DMS153 treated with DMSO at 0.1 percent for 48 hours (cell line): ENCODE measurements around the gene NKAIN4.
A peak's percentile ranks its signal among the peaks of the same experiment; 100 is the strongest.

Experiments used
- DNase-seq: peaks from one replicate; lab custom pipeline; 2025; ENCODE audit not compliant: unreplicated experiment; lab: John Stamatoyannopoulos, UW

NKAIN4 gene

GRCh38 chr20:63274381-63275228 is 20.3 kb upstream of the NKAIN4 start:
- DNase-seq = no peak

DNA sequence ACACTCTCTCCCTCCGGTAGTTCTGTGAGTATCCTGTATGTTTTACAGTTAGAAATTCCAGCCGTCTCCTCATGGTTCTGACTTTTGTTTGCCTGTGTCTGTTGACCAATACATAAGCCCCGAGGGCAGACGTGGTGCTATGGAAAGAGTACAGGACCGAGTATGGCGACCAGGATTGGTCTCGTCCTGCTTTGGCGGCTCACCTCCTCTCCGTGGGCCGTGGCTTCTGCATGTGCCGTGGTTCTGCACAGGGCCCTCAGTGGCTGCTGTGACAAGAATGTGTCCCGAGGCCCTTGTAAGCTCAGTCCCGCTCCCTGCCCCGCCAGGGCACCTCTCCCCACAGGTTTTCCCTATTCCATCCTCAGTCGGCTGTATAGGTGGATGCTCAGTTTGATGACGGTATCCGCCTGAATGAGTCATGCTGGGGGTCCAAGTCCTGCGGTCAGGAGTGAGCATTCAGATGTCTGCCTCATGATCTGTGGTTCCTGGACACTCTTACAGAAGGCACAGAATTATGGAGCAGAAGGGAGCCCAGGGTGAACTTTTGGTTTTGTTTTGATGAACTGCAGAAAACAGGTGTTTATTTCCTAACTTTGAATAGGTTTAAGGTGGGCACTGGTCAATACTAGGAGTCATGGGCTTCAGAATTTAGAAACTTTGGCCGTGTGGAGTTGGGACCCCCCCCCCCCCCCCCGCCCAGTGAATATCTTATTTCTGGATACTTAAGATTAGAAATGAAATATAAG is 19.5 kb upstream of the NKAIN4 start:
- DNase-seq = no peak

DNA sequence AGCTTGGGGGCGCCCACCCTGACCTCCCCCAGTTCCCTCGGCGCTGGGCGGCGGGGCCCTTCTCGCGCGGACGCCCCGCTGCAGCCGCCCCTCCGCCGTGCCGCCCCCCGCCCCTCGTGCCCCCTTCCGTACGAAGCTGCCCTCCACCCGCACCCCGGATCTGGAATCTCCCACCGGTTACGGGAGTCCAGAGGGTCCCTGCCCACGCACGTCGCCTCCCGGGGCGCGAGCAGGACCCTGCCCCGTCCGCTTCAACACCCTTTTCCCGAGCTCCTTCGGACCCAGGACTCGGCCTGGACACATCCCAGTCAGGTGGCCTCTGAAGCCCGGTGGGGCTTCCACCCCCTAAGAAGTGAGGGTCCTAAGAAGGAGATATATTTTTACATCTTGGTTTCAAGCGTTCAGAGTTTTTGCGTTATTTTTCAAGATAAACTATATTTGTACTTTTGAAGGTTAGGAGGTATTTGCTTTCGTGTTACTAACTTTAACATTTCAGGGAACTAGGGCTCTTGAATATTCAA is 18.9 kb upstream of the NKAIN4 start:
- no peak for DNase-seq

DNA sequence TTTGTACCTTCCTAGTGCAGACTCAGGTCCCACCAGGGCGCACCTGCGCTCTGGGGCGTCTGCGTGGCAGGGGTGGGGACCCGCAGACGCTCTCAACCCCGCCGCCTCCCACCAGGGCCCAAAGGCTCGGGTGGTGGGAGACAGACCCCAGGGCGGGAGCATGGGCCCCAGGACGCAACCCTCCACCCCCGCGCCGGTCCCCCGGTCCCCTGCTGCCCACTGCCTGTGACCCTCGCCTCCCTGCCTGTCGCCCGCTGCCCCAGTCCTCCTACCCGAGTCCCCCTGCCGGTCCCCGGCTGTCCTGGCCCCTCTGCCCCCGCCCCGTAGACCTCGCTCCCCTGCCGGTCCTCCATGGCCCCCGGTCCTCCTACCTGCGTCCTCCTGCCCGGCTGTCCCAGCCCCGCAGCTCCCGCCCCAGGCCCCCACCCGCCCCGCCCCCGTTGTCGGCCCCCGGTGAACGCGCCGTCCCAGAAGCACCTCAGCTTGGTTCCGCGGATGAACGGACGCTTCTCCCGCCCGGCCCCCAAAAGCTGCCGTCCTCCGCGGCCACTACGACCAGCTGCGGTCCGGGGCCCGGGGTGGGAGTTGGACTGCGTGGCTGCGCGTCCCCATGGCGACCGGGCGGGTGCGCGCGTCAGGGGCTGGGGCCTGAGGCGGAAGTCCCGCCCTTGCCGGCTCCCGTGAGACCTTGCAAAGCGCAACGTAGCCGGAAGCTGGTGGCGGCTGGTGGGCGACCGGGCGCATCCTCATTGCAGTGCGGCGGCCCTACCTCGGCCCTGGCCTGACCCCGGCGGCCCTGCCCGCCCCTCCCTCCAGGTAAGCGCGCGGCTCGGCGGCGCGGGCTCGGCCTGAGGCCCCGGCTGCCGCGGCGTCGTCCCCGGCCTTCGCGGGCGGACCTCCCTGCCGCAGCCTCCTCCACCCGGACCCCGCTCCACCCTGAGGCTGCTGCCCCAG is 18.1 kb upstream of the NKAIN4 start, which contains the start of gene ARFGAP1:
ARFGAP1 (plus strand) TSS at position 709 of the 954 bp plus-strand sequence. CDS start 2,768 bp downstream, outside the sequence.
- DNase-seq = peak; percentile 48

DNA sequence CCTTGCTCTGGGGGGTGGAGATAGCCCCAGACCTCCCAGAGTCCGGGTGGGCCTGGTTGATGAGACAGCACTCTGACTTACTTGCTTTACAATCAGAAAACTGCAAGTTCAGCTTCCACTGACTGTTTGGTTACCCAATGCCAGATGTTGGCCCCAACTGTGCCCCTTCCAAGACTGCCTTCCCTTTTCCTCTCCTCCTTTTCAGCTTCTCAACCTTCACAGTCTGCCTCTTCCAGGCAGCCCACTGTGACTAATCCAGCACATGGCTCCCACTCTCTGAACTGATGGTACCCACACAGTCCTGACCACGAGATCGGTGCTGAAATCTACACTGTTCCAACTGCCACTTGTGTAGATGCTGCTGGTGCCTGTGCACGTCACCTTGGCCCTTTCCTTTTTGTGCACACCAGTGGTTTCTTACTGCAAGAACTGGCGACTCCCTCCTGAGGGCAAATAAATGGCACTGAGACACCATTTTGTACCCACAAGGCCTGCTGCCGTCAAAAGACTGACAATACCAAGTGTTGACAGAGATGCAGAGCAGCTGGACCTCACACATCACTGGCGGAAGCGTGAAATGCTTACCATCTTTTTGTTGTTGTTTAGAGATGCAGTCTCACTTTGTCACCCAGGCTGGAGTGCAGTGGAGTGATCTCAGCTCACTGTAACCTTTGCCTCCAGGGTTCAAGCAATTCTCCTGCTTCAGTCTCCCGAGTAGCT is 16.5 kb upstream of the NKAIN4 start:
- no peak for DNase-seq

DNA sequence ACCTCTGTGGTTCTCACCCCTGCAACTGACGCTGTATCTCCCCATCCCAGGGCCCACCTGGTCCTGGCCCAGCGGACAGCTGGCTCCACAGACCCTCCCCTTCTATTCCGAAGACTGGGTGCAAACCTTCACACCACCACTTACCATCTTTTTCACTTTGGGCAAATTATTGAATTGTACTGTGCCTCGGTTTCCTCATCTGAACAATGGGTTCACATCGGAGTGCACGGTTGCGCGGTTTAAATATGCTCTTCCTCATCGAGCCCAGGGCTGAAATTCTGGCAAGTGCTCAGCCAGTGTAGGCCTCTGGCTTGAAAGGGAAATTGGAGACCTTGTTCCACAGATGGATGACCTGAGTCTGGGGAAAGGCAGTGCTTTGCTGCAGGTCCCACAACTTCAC is 15.5 kb upstream of the NKAIN4 start:
- no peak for DNase-seq

DNA sequence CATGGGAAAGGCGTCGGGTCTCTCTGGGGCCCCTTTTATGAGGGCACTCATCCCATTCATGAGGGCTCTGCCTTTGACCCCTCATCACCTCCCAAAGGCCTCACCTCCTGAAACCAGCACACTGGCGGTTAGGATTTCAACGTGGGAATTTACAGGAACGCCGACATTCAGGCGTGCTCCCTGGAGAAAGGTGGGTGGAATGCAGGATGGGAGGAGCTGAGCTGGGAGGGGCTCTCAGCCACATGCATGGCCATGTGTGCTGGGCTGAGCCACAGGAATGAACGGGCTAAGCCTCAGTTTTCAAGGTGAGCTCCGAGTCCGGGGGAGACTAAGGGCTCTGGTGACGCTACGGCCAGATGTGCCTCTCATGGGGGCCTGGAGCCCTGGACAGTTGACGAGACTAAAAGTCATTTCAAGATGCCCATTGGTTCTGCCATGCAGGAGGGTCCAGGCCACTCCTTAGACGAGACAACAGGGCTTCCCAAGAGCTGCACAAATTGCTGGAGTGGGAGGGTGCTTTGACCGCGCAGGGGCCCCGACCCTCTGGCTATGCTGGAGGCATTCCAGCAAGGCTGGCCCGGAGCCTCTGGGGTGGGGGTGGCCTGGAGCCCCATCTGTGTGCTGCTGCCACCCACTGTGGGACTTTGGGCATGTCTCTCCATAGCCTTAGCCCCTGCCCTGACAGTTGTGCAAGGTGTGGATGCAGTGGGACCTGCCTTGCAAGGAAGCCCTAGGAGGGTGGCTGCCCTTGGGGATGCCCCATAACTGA is 14.6 kb upstream of the NKAIN4 start:
- no peak for DNase-seq

DNA sequence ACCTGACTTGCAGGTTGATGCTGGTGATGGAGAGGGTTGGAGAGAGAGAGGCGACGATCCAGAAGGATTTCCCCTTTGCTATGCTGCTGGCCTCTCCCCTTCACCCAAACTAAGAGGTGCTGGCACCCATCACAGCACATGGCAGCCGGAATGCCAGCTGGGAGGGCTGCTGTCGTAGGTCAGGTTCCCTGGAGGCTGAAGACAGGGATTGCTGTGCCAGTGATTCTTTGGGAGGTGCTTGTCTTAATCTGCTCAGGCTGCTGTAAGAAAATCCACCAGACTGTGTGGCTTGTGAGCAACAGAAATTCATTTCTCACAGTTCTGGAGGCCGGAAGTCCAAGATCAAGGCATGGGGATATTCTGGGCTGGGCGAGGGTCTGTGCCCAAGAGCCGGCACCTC is 14.0 kb upstream of the NKAIN4 start:
- no peak for DNase-seq

GRCh38 chr20:63267691-63268090 is 13.4 kb upstream of the NKAIN4 start:
- no peak for DNase-seq

GRCh38 chr20:63265891-63266515 is 11.7 kb upstream of the NKAIN4 start:
- DNase-seq = no peak

DNA sequence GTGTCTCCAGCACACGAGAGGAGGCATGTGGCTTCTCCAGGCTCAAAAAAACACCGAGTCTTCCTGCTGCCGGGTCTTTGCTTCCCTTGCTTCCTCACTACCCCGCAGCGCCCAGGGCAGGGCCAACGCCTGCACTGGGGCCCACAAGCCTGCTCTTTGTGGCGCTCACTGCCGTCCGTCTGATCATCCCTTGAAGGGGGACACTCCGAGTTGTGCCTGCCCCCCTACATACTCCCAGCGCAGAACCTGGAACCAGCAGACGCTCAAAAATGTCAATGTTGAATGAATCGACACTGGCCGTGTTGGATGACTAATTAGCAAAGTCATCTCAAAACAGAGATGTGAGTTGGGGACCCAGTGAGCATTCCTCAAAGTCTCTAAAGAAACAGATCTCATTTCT is 10.3 kb upstream of the NKAIN4 start:
- DNase-seq = no peak

DNA sequence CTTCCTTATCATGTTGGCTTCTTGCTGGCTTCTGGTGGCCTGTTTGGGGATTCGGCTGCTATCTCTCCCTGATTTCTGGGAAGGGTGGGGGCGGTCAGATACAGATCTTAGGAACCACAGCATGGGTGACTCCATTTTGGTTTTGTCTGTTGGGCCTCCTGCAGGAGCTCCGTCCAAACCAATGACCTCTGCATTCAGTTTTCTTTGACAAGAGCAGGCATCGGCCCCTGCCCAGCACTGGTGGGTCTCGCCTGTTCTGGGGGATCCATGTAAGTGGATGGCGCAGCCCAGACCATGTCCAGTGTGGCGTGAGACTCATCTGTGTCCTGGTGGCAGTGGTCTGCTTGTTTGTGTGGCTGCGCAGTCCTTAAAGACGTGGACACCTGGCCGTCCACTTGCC is 9.7 kb upstream of the NKAIN4 start:
- no peak for DNase-seq

GRCh38 chr20:63262836-63263235 is 8.6 kb upstream of the NKAIN4 start:
- DNase-seq = no peak

DNA sequence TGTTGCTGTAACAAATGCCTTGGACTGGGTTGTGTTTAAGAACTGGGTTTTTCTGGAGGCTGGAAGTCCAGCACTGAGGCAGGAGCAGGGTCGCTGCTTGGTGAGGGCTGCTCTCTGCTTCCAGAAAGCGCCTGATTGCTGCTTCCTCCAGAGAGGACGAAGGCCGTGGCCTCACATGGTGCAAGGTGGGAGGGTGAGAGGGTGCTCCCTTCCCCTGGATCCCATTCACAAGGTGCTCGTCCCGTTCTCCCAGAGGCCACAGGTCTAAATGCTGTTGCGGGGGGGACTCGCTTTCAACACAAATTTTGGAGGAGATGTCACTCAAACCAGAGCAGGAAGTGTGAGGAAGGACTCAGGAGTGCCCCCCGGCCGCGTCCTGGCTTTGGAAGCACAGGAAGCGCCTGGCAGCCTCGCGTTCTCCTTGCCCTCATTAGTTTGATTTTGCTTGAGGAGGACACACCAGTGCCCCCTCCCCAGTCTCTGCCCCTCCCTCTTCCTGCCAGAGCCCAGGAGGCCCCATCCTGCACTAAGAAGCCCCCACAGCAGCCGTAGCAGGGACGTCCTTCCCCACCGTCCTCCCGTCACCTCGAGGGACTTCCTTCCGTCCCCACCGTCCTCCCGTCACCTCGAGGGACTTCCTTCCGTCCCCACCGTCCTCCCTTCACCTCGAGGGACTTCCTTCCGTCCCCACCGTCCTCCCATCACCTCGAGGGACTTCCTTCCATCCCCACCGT is 7.7 kb upstream of the NKAIN4 start:
- DNase-seq = no peak

DNA sequence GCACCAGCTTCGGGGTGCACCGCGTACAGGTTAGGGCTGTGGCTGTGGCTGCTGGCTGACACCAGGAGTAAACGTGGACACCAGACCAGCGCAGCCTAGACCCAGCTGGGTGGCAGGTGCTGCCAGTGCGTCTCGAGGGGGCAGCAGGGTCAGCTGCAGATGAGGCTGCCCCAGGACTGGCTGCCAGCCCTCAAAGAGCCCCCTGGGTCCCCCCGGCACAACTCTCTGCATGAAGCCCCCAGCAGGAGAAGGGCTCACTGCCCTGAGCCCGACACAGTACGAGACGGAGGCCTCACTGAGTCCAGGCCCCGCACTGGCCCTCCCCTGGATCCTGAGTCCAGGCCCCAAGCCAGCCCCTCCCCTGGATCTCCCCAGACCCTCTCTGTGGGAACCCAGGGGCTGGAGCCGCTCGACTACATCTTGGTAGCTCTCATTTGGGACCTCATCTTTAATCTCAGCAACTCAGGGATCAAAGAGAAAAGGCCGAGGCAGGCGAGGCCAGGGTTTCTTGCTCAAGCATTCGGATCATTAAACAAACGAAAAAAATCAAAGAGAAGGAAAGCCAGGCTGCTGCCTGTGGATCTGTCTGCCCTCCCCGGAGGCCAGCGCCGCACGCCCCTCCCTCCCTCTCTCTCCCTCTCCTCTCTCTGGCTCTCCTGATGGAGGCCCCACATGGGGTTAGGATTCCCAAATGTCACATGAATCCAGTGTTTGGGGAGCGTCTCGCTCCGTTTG is 7.0 kb upstream of the NKAIN4 start:
- DNase-seq = no peak

- no peak for DNase-seq
Measured at GRCh38 chr20:63260521-63260920, 6.3 kb upstream of the NKAIN4 start.

GRCh38 chr20:63259734-63260460 is 5.6 kb upstream of the NKAIN4 start:
- DNase-seq = no peak
